SK-N-SH (cell line): ENCODE results near the gene PDE11A. TPM values are rescaled to one million over a fixed set of nuclear protein-coding genes. Genes with fewer than 3 reads are reported as not detected.

Experiments
- CTCF ChIA-PET: fragments of 300-600, 350-600 bp; formaldehyde crosslinking; extraction: SDS; loops from one replicate; lab custom pipeline; 2021; lab: Yijun Ruan, JAX
- POLR2A ChIA-PET: fragments of 350-600 bp; sonication (Branson Sonifier 250); formaldehyde crosslinking; extraction: SDS; loops from one replicate; lab custom pipeline; 2020; ENCODE audit warnings: antibody characterized with exemption, inconsistent platforms; lab: Yijun Ruan, JAX
- DNase-seq: peaks from one replicate; pipeline ENCODE4 v3.0.0; 2012
- H2AFZ ChIP-seq: fragments of 200-600 bp; sonication (generic); 2 replicates; pipeline ENCODE4 v1.8.1; 2016; ENCODE audit warnings: antibody characterized with exemption, mild to moderate bottlenecking, low read depth
- H3F3A ChIP-seq: fragments of 200-600 bp; sonication (generic); replicated peaks from 2 replicates; pipeline ENCODE3; 2016; ENCODE audit warnings: antibody characterized with exemption, mild to moderate bottlenecking; ENCODE audit not compliant: insufficient read depth
- H3K27ac ChIP-seq, 2 experiments: fragments of 200-500 bp in 1 of 2; fragments of 200-600 bp in 1 of 2; sonication (Bioruptor generic) in 1 of 2; sonication (generic), shearing (Covaris generic) in 1 of 2; 2 replicates each; pipeline versions ENCODE4 v1.5.1 to v1.6.1; 2014 to 2016; ENCODE audit warnings: low read depth in 2 of 2, inconsistent platforms in 1 of 2, low read length in 1 of 2, mild to moderate bottlenecking in 1 of 2, mixed read lengths in 1 of 2
- H3K27me3 ChIP-seq: fragments of 200-600 bp; sonication (generic), shearing (Covaris generic); 2 replicates; pipeline ENCODE4 v1.6.1; 2016; ENCODE audit warnings: mixed run types; ENCODE audit not compliant: insufficient read depth
- H3K36me3 ChIP-seq, 2 experiments: fragments of 200-500 bp in 1 of 2; fragments of 200-600 bp in 1 of 2; sonication (Bioruptor generic) in 1 of 2; sonication (generic) in 1 of 2; replicated peaks in 1 of 2; 2 replicates each; pipeline versions ENCODE3 to v1.5.1; 2014 to 2016; ENCODE audit warnings: low read length in 1 of 2, mild to moderate bottlenecking in 1 of 2; ENCODE audit not compliant: insufficient read depth in 2 of 2, control insufficient read depth in 1 of 2
- H3K4me1 ChIP-seq, 2 experiments: fragments of 200-500 bp in 1 of 2; fragments of 200-600 bp in 1 of 2; sonication (Bioruptor generic) in 1 of 2; sonication (generic), shearing (Covaris generic) in 1 of 2; 2 replicates each; pipeline versions ENCODE4 v1.5.1 to v1.6.1; 2014 to 2016; ENCODE audit warnings: low read depth in 1 of 2, low read length in 1 of 2, mixed run types in 1 of 2; ENCODE audit not compliant: insufficient read depth in 2 of 2, control insufficient read depth in 1 of 2
- H3K4me2 ChIP-seq: fragments of 200-600 bp; sonication (generic), shearing (Covaris generic); 2 replicates; pipeline ENCODE4 v1.6.1; 2017; ENCODE audit warnings: mixed run types
- H3K4me3 ChIP-seq, 2 experiments: fragments of 200-500 bp in 1 of 2; fragments of 200-600 bp in 1 of 2; sonication (Bioruptor generic) in 1 of 2; sonication (generic), shearing (Covaris generic) in 1 of 2; 2 replicates each; pipeline versions ENCODE4 v1.5.1 to v1.8.1; 2014 to 2016; ENCODE audit warnings: low read depth in 2 of 2, inconsistent platforms in 1 of 2, low read length in 1 of 2, mild to moderate bottlenecking in 1 of 2, mixed read lengths in 1 of 2, moderate library complexity in 1 of 2
- H3K79me2 ChIP-seq: fragments of 200-600 bp; sonication (generic); 2 replicates; pipeline ENCODE4 v1.8.1; 2017; ENCODE audit warnings: mild to moderate bottlenecking; ENCODE audit not compliant: insufficient read depth
- H3K9ac ChIP-seq: fragments of 200-600 bp; sonication (generic); 2 replicates; pipeline ENCODE4 v1.6.1; 2017; ENCODE audit warnings: mixed run types
- H3K9me2 ChIP-seq: fragments of 200-600 bp; sonication (generic); 2 replicates; pipeline ENCODE4 v1.6.1; 2017; ENCODE audit warnings: mixed run types
- H3K9me3 ChIP-seq: fragments of 200-600 bp; sonication (generic); 2 replicates; pipeline ENCODE4 v1.6.1; 2017; ENCODE audit warnings: mixed run types, mild to moderate bottlenecking, moderate library complexity
- H4K20me1 ChIP-seq: fragments of 200-600 bp; sonication (generic); 2 replicates; pipeline ENCODE4 v1.6.1; 2017; ENCODE audit warnings: mild to moderate bottlenecking, mixed run types; ENCODE audit not compliant: insufficient read depth
- ELF1 ChIP-seq: IDR thresholded peaks from 2 replicates; pipeline ENCODE4 v1.4.0; 2012
- GABPA ChIP-seq: IDR thresholded peaks from 2 replicates; pipeline ENCODE4 v1.4.0; 2012; ENCODE audit warnings: low read depth, mild to moderate bottlenecking
- JUND ChIP-seq: IDR thresholded peaks from 2 replicates; pipeline ENCODE4 v1.4.0; 2012
- MEF2A ChIP-seq: IDR thresholded peaks from 2 replicates; pipeline ENCODE4 v1.4.0; 2012; ENCODE audit warnings: low read depth, borderline replicate concordance
- MXI1 ChIP-seq: IDR thresholded peaks from 2 replicates; pipeline ENCODE4 v1.6.1; 2012; ENCODE audit warnings: mild to moderate bottlenecking, low read depth, low read length, improper control_type of control experiment
- NFIC ChIP-seq: IDR thresholded peaks from 2 replicates; pipeline ENCODE4 v1.4.0; 2012; ENCODE audit warnings: borderline replicate concordance
- NRF1 ChIP-seq: IDR thresholded peaks from 2 replicates; pipeline ENCODE4 v1.6.1; 2012; ENCODE audit warnings: low read depth, mild to moderate bottlenecking, low read length
- RCOR1 ChIP-seq: fragments of 150-350 bp; IDR thresholded peaks from 2 replicates; pipeline ENCODE4 v1.6.1; 2017; ENCODE audit warnings: antibody characterized with exemption, low read length
- REST ChIP-seq: IDR thresholded peaks from 2 replicates; pipeline ENCODE4 v1.6.1; 2012; ENCODE audit warnings: mild to moderate bottlenecking, low read depth, low read length, moderate library complexity
- RFX5 ChIP-seq: IDR thresholded peaks from 2 replicates; pipeline ENCODE4 v1.6.1; 2012; ENCODE audit warnings: mild to moderate bottlenecking, improper control_type of control experiment, low read length
- RXRA ChIP-seq: IDR thresholded peaks from 2 replicates; pipeline ENCODE4 v1.4.0; 2012; ENCODE audit warnings: low read depth, mild to moderate bottlenecking, borderline replicate concordance
- SIN3A ChIP-seq: IDR thresholded peaks from 2 replicates; pipeline ENCODE4 v1.6.1; 2012; ENCODE audit warnings: low read depth, mild to moderate bottlenecking, low read length, moderate library complexity, borderline replicate concordance
- TAF1 ChIP-seq: IDR thresholded peaks from 2 replicates; pipeline ENCODE4 v1.6.1; 2012; ENCODE audit warnings: low read depth, mild to moderate bottlenecking, low read length, moderate library complexity, borderline replicate concordance
- TCF12 ChIP-seq: IDR thresholded peaks from 2 replicates; pipeline ENCODE4 v1.4.0; 2012
- TEAD4 ChIP-seq: IDR thresholded peaks from 2 replicates; pipeline ENCODE4 v1.4.0; 2012; ENCODE audit warnings: mild to moderate bottlenecking, borderline replicate concordance; ENCODE audit not compliant: insufficient read depth
- WGBS: methylation state at CpG from one replicate; pipeline ENCODE4 v1.1.6; 2017; ENCODE audit warnings: low lambda C conversion rate; 5-methylcytosine and 5-hydroxymethylcytosine counted together
- polyA plus RNA-seq, 3 experiments: library from polyadenylated mRNA; depleted of rRNA; stranded (reverse); fragments of >200 nt; gene quantifications; 2 replicates each; pipeline ENCODE4 v1.2.3, GENCODE V29; 2012
- TF ChIP-seq, protein P1 (sequence below): fragments of 150-350 bp; IDR thresholded peaks from 2 replicates; pipeline ENCODE4 v1.6.1; 2017; ENCODE audit warnings: antibody characterized with exemption, low read length, low read depth, borderline replicate concordance
- TF ChIP-seq, protein P2 (sequence below): IDR thresholded peaks from 2 replicates; pipeline ENCODE4; 2012

Gene PDE11A
- polyA plus RNA-seq, 1 of the 3 experiments (the other 2 are of a cell fraction), result 0.10 TPM

- no peak for DNase-seq
- Histone ChIP-seq H3K9ac (no peak overlapping the region), H3K9me3 (no peaks in the 10 kb centered on the region), H3K4me2 (no peak overlapping the region), H2AFZ (no peak overlapping the region), H3K4me1 (peaks cover 0 to 10% of the 10 kb centered on the region in 2 experiments; a peak in 2 of 4 replicates), H3K4me3 (no peak overlapping the region), H3K79me2 (no peaks in the 10 kb centered on the region), H3F3A (no peaks in the 10 kb centered on the region), H3K27me3 (no peaks in the 10 kb centered on the region), H3K36me3 (no peaks in the 10 kb centered on the region), H4K20me1 (no peaks in the 10 kb centered on the region), H3K9me2 (no peaks in the 10 kb centered on the region), H3K27ac (no peak overlapping the region)
- no peak for TF ChIP-seq REST
- TF ChIP-seq, protein P1, sequence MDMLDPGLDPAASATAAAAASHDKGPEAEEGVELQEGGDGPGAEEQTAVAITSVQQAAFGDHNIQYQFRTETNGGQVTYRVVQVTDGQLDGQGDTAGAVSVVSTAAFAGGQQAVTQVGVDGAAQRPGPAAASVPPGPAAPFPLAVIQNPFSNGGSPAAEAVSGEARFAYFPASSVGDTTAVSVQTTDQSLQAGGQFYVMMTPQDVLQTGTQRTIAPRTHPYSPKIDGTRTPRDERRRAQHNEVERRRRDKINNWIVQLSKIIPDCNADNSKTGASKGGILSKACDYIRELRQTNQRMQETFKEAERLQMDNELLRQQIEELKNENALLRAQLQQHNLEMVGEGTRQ, result no peak
- TF ChIP-seq MEF2A, result no peak
- no peak for TF ChIP-seq NFIC
- no peak for TF ChIP-seq JUND
- no peak for TF ChIP-seq NRF1
- TF ChIP-seq TCF12, result no peak
- no peak for TF ChIP-seq SIN3A
- TF ChIP-seq RCOR1, result no peak
- no peak for TF ChIP-seq GABPA
- TF ChIP-seq TEAD4, result no peak
- TF ChIP-seq RXRA, result no peak
- no peak for TF ChIP-seq TAF1
- no peak for TF ChIP-seq MXI1
- no peak for TF ChIP-seq RFX5
- no peak for TF ChIP-seq ELF1
- TF ChIP-seq, protein P2, sequence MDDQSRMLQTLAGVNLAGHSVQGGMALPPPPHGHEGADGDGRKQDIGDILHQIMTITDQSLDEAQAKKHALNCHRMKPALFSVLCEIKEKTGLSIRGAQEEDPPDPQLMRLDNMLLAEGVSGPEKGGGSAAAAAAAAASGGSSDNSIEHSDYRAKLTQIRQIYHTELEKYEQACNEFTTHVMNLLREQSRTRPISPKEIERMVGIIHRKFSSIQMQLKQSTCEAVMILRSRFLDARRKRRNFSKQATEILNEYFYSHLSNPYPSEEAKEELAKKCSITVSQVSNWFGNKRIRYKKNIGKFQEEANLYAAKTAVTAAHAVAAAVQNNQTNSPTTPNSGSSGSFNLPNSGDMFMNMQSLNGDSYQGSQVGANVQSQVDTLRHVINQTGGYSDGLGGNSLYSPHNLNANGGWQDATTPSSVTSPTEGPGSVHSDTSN, result no peak
- ChIA-PET POLR2A (no interaction called here), CTCF (no interaction called here)
- 59% methylated on average over 3 of the region's 3 CpGs for WGBS
Observed at GRCh38 chr2:177676636-177677035, 395.9 kb downstream of the PDE11A start.
